SK-N-SH (cell line): Measurements from ENCODE around the gene FCER2. TPM values are rescaled to one million over a fixed set of nuclear protein-coding genes. Genes with fewer than 3 reads are reported as not detected.

Experiments used
- CTCF ChIA-PET: fragments of 300-600, 350-600 bp; formaldehyde crosslinking; extraction: SDS; loops from one replicate; lab custom pipeline; 2021; lab: Yijun Ruan, JAX
- POLR2A ChIA-PET: fragments of 350-600 bp; sonication (Branson Sonifier 250); formaldehyde crosslinking; extraction: SDS; loops from one replicate; lab custom pipeline; 2020; ENCODE audit warnings: antibody characterized with exemption, inconsistent platforms; lab: Yijun Ruan, JAX
- DNase-seq: peaks from one replicate; pipeline ENCODE4 v3.0.0; 2012
- H2AFZ ChIP-seq: fragments of 200-600 bp; sonication (generic); 2 replicates; pipeline ENCODE4 v1.8.1; 2016; ENCODE audit warnings: antibody characterized with exemption, mild to moderate bottlenecking, low read depth
- H3F3A ChIP-seq: fragments of 200-600 bp; sonication (generic); replicated peaks from 2 replicates; pipeline ENCODE3; 2016; ENCODE audit warnings: antibody characterized with exemption, mild to moderate bottlenecking; ENCODE audit not compliant: insufficient read depth
- H3K27ac ChIP-seq, 2 experiments: fragments of 200-500 bp in 1 of 2; fragments of 200-600 bp in 1 of 2; sonication (Bioruptor generic) in 1 of 2; sonication (generic), shearing (Covaris generic) in 1 of 2; 2 replicates each; pipeline versions ENCODE4 v1.5.1 to v1.6.1; 2014 to 2016; ENCODE audit warnings: low read depth in 2 of 2, inconsistent platforms in 1 of 2, low read length in 1 of 2, mild to moderate bottlenecking in 1 of 2, mixed read lengths in 1 of 2
- H3K27me3 ChIP-seq: fragments of 200-600 bp; sonication (generic), shearing (Covaris generic); 2 replicates; pipeline ENCODE4 v1.6.1; 2016; ENCODE audit warnings: mixed run types; ENCODE audit not compliant: insufficient read depth
- H3K36me3 ChIP-seq, 2 experiments: fragments of 200-500 bp in 1 of 2; fragments of 200-600 bp in 1 of 2; sonication (Bioruptor generic) in 1 of 2; sonication (generic) in 1 of 2; replicated peaks in 1 of 2; 2 replicates each; pipeline versions ENCODE3 to v1.5.1; 2014 to 2016; ENCODE audit warnings: low read length in 1 of 2, mild to moderate bottlenecking in 1 of 2; ENCODE audit not compliant: insufficient read depth in 2 of 2, control insufficient read depth in 1 of 2
- H3K4me1 ChIP-seq, 2 experiments: fragments of 200-500 bp in 1 of 2; fragments of 200-600 bp in 1 of 2; sonication (Bioruptor generic) in 1 of 2; sonication (generic), shearing (Covaris generic) in 1 of 2; 2 replicates each; pipeline versions ENCODE4 v1.5.1 to v1.6.1; 2014 to 2016; ENCODE audit warnings: low read depth in 1 of 2, low read length in 1 of 2, mixed run types in 1 of 2; ENCODE audit not compliant: insufficient read depth in 2 of 2, control insufficient read depth in 1 of 2
- H3K4me2 ChIP-seq: fragments of 200-600 bp; sonication (generic), shearing (Covaris generic); 2 replicates; pipeline ENCODE4 v1.6.1; 2017; ENCODE audit warnings: mixed run types
- H3K4me3 ChIP-seq, 2 experiments: fragments of 200-500 bp in 1 of 2; fragments of 200-600 bp in 1 of 2; sonication (Bioruptor generic) in 1 of 2; sonication (generic), shearing (Covaris generic) in 1 of 2; 2 replicates each; pipeline versions ENCODE4 v1.5.1 to v1.8.1; 2014 to 2016; ENCODE audit warnings: low read depth in 2 of 2, inconsistent platforms in 1 of 2, low read length in 1 of 2, mild to moderate bottlenecking in 1 of 2, mixed read lengths in 1 of 2, moderate library complexity in 1 of 2
- H3K79me2 ChIP-seq: fragments of 200-600 bp; sonication (generic); 2 replicates; pipeline ENCODE4 v1.8.1; 2017; ENCODE audit warnings: mild to moderate bottlenecking; ENCODE audit not compliant: insufficient read depth
- H3K9ac ChIP-seq: fragments of 200-600 bp; sonication (generic); 2 replicates; pipeline ENCODE4 v1.6.1; 2017; ENCODE audit warnings: mixed run types
- H3K9me2 ChIP-seq: fragments of 200-600 bp; sonication (generic); 2 replicates; pipeline ENCODE4 v1.6.1; 2017; ENCODE audit warnings: mixed run types
- H3K9me3 ChIP-seq: fragments of 200-600 bp; sonication (generic); 2 replicates; pipeline ENCODE4 v1.6.1; 2017; ENCODE audit warnings: mixed run types, mild to moderate bottlenecking, moderate library complexity
- H4K20me1 ChIP-seq: fragments of 200-600 bp; sonication (generic); 2 replicates; pipeline ENCODE4 v1.6.1; 2017; ENCODE audit warnings: mild to moderate bottlenecking, mixed run types; ENCODE audit not compliant: insufficient read depth
- CHD2 ChIP-seq: fragments of 150-350 bp; IDR thresholded peaks from 2 replicates; pipeline ENCODE4 v1.6.1; 2018; ENCODE audit warnings: low read length; ENCODE audit not compliant: partially characterized antibody
- EP300 ChIP-seq, 2 experiments: IDR thresholded peaks; 2 replicates each; pipeline versions ENCODE4 v1.4.0 to v1.6.1; 2012; ENCODE audit warnings: borderline replicate concordance in 1 of 2, low read depth in 1 of 2, low read length in 1 of 2
- EZH2phosphoT487 ChIP-seq: fragments of 200-600 bp; sonication (generic); IDR thresholded peaks from 2 replicates; pipeline ENCODE4 v1.6.1; 2017; ENCODE audit warnings: low read depth, mixed run types, mild to moderate bottlenecking, antibody characterized with exemption, moderate library complexity, borderline replicate concordance
- FOSL2 ChIP-seq: IDR thresholded peaks from 2 replicates; pipeline ENCODE4 v1.4.0; 2012; ENCODE audit warnings: low read depth, mild to moderate bottlenecking, moderate library complexity, borderline replicate concordance
- FOXJ3 ChIP-seq: sonication (generic); formaldehyde crosslinking; IDR thresholded peaks from 2 replicates; pipeline ENCODE4 v1.5.1; 2020; ENCODE audit warnings: mild to moderate bottlenecking, missing genetic modification reagents
- FOXM1 ChIP-seq: IDR thresholded peaks from 2 replicates; pipeline ENCODE4 v1.4.0; 2012; ENCODE audit warnings: low read depth, mild to moderate bottlenecking
- GABPA ChIP-seq: IDR thresholded peaks from 2 replicates; pipeline ENCODE4 v1.4.0; 2012; ENCODE audit warnings: low read depth, mild to moderate bottlenecking
- GATA2 ChIP-seq: sonication (generic); formaldehyde crosslinking; IDR thresholded peaks from 2 replicates; pipeline ENCODE4 v1.5.0; 2020; ENCODE audit warnings: mild to moderate bottlenecking, missing genetic modification reagents
- JUND ChIP-seq: IDR thresholded peaks from 2 replicates; pipeline ENCODE4 v1.4.0; 2012
- MAX ChIP-seq: IDR thresholded peaks from 2 replicates; pipeline ENCODE4 v1.4.0; 2012; ENCODE audit warnings: low read depth
- NRF1 ChIP-seq: IDR thresholded peaks from 2 replicates; pipeline ENCODE4 v1.6.1; 2012; ENCODE audit warnings: low read depth, mild to moderate bottlenecking, low read length
- RFX5 ChIP-seq: IDR thresholded peaks from 2 replicates; pipeline ENCODE4 v1.6.1; 2012; ENCODE audit warnings: mild to moderate bottlenecking, improper control_type of control experiment, low read length
- RXRA ChIP-seq: IDR thresholded peaks from 2 replicates; pipeline ENCODE4 v1.4.0; 2012; ENCODE audit warnings: low read depth, mild to moderate bottlenecking, borderline replicate concordance
- SIN3A ChIP-seq: IDR thresholded peaks from 2 replicates; pipeline ENCODE4 v1.6.1; 2012; ENCODE audit warnings: low read depth, mild to moderate bottlenecking, low read length, moderate library complexity, borderline replicate concordance
- SMC3 ChIP-seq: IDR thresholded peaks from 2 replicates; pipeline ENCODE4 v1.6.1; 2012; ENCODE audit warnings: low read depth, low read length, improper control_type of control experiment
- TAF1 ChIP-seq: IDR thresholded peaks from 2 replicates; pipeline ENCODE4 v1.6.1; 2012; ENCODE audit warnings: low read depth, mild to moderate bottlenecking, low read length, moderate library complexity, borderline replicate concordance
- TCF12 ChIP-seq: IDR thresholded peaks from 2 replicates; pipeline ENCODE4 v1.4.0; 2012
- TEAD4 ChIP-seq: IDR thresholded peaks from 2 replicates; pipeline ENCODE4 v1.4.0; 2012; ENCODE audit warnings: mild to moderate bottlenecking, borderline replicate concordance; ENCODE audit not compliant: insufficient read depth
- USF2 ChIP-seq: fragments of 150-350 bp; IDR thresholded peaks from 2 replicates; pipeline ENCODE4 v1.6.1; 2017; ENCODE audit warnings: antibody characterized with exemption, low read length, low read depth, borderline replicate concordance
- YY1 ChIP-seq: IDR thresholded peaks from 2 replicates; pipeline ENCODE4 v1.4.0; 2012; ENCODE audit warnings: low read depth, mild to moderate bottlenecking
- WGBS: methylation state at CpG from one replicate; pipeline ENCODE4 v1.1.6; 2017; ENCODE audit warnings: low lambda C conversion rate; 5-methylcytosine and 5-hydroxymethylcytosine counted together
- polyA plus RNA-seq, 3 experiments: library from polyadenylated mRNA; depleted of rRNA; stranded (reverse); fragments of >200 nt; gene quantifications; 2 replicates each; pipeline ENCODE4 v1.2.3, GENCODE V29; 2012
- TF ChIP-seq, protein P1 (sequence below): IDR thresholded peaks from 2 replicates; pipeline ENCODE4 v1.4.0; 2012; ENCODE audit warnings: low read depth, borderline replicate concordance
- TF ChIP-seq, protein P2 (sequence below): fragments of 200-600 bp; sonication (generic); IDR thresholded peaks from 2 replicates; pipeline ENCODE4 v1.6.1; 2017; ENCODE audit warnings: antibody characterized with exemption, mild to moderate bottlenecking, moderate library complexity

FCER2 gene
- polyA plus RNA-seq, 1 of the 3 experiments (the other 2 are of a cell fraction) = not detected

DNA sequence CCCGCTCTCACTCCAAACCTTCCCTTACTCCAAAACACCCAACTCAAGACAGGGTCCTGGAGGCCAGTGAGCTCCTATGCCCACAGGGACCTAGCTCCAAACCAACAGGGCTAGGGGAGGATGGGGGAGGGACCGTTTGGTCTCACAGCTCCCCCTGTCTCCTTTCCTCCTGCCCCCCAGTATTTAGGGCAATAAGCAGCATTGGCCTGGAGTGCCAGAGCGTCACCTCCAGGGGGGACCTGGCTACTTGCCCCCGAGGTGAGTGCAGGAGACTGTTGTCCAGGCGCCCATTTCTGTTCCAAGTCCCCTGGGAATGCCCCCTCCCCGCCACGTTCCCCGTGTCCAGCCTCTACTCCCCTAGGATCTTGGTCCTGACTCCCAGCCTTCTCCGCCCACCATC lies 32.3 kb downstream of the FCER2 start:
- Histone ChIP-seq H3K9me2 (no peaks in the 10 kb centered on the region), H2AFZ (no peak overlapping the region), H4K20me1 (no peaks in the 10 kb centered on the region), H3K27me3 (peaks cover 58% of the 10 kb centered on the region), H3K36me3 (no peaks in the 10 kb centered on the region), H3K9ac (no peak overlapping the region), H3F3A (no peaks in the 10 kb centered on the region), H3K27ac (no peak overlapping the region), H3K79me2 (no peaks in the 10 kb centered on the region), H3K9me3 (no peaks in the 10 kb centered on the region), H3K4me1 (no peaks in the 10 kb centered on the region), H3K4me3 (no peak overlapping the region), H3K4me2 (no peak overlapping the region)
- DNase-seq = no peak
- WGBS = 24% methylated on average over 7 of the region's 9 CpGs
- CTCF ChIA-PET = interaction anchor here (0.6 to 4.3 kb wide), 6 partner anchors 11 to 635 kb away, joined by 3 to 16 read pairs (median 4); partner anchors contain the start of gene TRAPPC5
- TF ChIP-seq YY1 (no peak), SIN3A (no peak), FOSL2 (no peak), CHD2 (no peak), FOXJ3 (CRISPR knock-in tag) (no peak), TEAD4 (no peak), USF2 (no peak), MAX (no peak), TAF1 (no peak), RFX5 (no peak), GABPA (no peak)
- TF ChIP-seq, protein P1, sequence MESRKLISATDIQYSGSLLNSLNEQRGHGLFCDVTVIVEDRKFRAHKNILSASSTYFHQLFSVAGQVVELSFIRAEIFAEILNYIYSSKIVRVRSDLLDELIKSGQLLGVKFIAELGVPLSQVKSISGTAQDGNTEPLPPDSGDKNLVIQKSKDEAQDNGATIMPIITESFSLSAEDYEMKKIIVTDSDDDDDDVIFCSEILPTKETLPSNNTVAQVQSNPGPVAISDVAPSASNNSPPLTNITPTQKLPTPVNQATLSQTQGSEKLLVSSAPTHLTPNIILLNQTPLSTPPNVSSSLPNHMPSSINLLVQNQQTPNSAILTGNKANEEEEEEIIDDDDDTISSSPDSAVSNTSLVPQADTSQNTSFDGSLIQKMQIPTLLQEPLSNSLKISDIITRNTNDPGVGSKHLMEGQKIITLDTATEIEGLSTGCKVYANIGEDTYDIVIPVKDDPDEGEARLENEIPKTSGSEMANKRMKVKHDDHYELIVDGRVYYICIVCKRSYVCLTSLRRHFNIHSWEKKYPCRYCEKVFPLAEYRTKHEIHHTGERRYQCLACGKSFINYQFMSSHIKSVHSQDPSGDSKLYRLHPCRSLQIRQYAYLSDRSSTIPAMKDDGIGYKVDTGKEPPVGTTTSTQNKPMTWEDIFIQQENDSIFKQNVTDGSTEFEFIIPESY = no peak
- POLR2A ChIA-PET = no interaction called here

- H3K27me3 ChIP-seq = peaks cover 66% of the 10 kb centered on the region
- no peaks in the 10 kb centered on the region for H3K4me1 ChIP-seq
- no peak within 1 kb of the TSS for H3K27ac ChIP-seq
- 40% methylated on average over 5 of the region's 9 CpGs for WGBS
- H4K20me1 ChIP-seq = no peaks in the 10 kb centered on the region
- no peaks in the 10 kb centered on the region for H3F3A ChIP-seq
- no peak within 1 kb of the TSS for H3K4me2 ChIP-seq
- no peak within 1 kb of the TSS for H3K4me3 ChIP-seq
- no peaks in the 10 kb centered on the region for H3K9me3 ChIP-seq
- DNase-seq = no peak
- CTCF ChIA-PET = interaction anchor here (0.6 to 4.3 kb wide), 6 partner anchors 12 to 315 kb away, joined by 3 to 16 read pairs (median 6); partner anchors contain the start of gene TRAPPC5
- no peak within 1 kb of the TSS for H2AFZ ChIP-seq
- POLR2A ChIA-PET = no interaction called here
- no peaks in the 10 kb centered on the region for H3K36me3 ChIP-seq
- H3K9me2 ChIP-seq = no peaks in the 10 kb centered on the region
- H3K79me2 ChIP-seq = no peaks in the 10 kb centered on the region
- no peak within 1 kb of the TSS for H3K9ac ChIP-seq
- TF ChIP-seq EZH2phosphoT487 = no peak
- no peak for TF ChIP-seq FOXM1
- TF ChIP-seq SMC3 = no peak
- no peak for TF ChIP-seq USF2
- no peak for TF ChIP-seq GABPA
- TF ChIP-seq EP300 (IDR thresholded peaks at IDR 0.05; ENCODE audit: borderline replicate concordance in 1 of 2, low read depth in 1 of 2, low read length in 1 of 2) = no peak
- no peak for TF ChIP-seq TCF12
- no peak for TF ChIP-seq RXRA
- TF ChIP-seq GATA2 (CRISPR knock-in tag) = no peak
- no peak for TF ChIP-seq NRF1
- TF ChIP-seq JUND = no peak
- TF ChIP-seq, protein P2, sequence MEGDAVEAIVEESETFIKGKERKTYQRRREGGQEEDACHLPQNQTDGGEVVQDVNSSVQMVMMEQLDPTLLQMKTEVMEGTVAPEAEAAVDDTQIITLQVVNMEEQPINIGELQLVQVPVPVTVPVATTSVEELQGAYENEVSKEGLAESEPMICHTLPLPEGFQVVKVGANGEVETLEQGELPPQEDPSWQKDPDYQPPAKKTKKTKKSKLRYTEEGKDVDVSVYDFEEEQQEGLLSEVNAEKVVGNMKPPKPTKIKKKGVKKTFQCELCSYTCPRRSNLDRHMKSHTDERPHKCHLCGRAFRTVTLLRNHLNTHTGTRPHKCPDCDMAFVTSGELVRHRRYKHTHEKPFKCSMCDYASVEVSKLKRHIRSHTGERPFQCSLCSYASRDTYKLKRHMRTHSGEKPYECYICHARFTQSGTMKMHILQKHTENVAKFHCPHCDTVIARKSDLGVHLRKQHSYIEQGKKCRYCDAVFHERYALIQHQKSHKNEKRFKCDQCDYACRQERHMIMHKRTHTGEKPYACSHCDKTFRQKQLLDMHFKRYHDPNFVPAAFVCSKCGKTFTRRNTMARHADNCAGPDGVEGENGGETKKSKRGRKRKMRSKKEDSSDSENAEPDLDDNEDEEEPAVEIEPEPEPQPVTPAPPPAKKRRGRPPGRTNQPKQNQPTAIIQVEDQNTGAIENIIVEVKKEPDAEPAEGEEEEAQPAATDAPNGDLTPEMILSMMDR = no peak
- no peak for TF ChIP-seq TEAD4
Measured at GRCh38 chr19:7668842-7669241, 33.1 kb downstream of the FCER2 start, which contains the start of gene RETN. Gene RETN (plus strand): TSS chr19:7669049. CDS start chr19:7669327, 278 bp downstream.
